HL-60/S4 treated with retinoic acid at 250 ng/mL for 4 days and 3 days (cell line): ENCODE data around the gene CST6.
"Not testable (repeated sequence)": the region's sequence is repeated elsewhere in the genome, so short reads cannot be mapped to it uniquely, and the experiment has no call there.

ENCODE experiments used
- in situ Hi-C: fragments of 300-500 bp; cut with MboI; formaldehyde crosslinking; loops from 2 replicates; pipeline ENCODE4 v1.7.0; 2022; ENCODE audit warnings: low sequenced_read_pairs

Gene CST6

GRCh38 chr11:66012946-66013761 lies 1.3 kb downstream of the CST6 start:
- in situ Hi-C loops: no loop called here

- in situ Hi-C loops: no loop called here
Measured at GRCh38 chr11:66013762-66014100, 1.9 kb downstream of the CST6 start.

GRCh38 chr11:66014804-66015453 lies 3.1 kb downstream of the CST6 start:
- in situ Hi-C loops: no loop called here

GRCh38 chr11:66015454-66015881 lies 3.7 kb downstream of the CST6 start:
- in situ Hi-C loops: no loop called here

GRCh38 chr11:66015936-66016792 lies 4.4 kb downstream of the CST6 start:
- in situ Hi-C loops: no loop called here

GRCh38 chr11:66016793-66017177 lies 5.0 kb downstream of the CST6 start:
- in situ Hi-C loops: no loop called here

- in situ Hi-C loops: no loop called here
Measured at GRCh38 chr11:66017321-66017720, 5.5 kb downstream of the CST6 start.

GRCh38 chr11:66020212-66020611 lies 8.4 kb downstream of the CST6 start:
- in situ Hi-C loops: no loop called here

GRCh38 chr11:66020618-66021357 lies 9.0 kb downstream of the CST6 start:
- in situ Hi-C loops: no loop called here

- in situ Hi-C loops: no loop called here
Measured at GRCh38 chr11:66022401-66023185, 10.8 kb downstream of the CST6 start.

- in situ Hi-C loops: not testable (repeated sequence)
Measured at GRCh38 chr11:66023186-66023440, 11.3 kb downstream of the CST6 start.

- in situ Hi-C loops: no loop called here
Measured at GRCh38 chr11:66026017-66026529, 14.3 kb downstream of the CST6 start, which contains the start of gene CATSPER1. Gene CATSPER1 (minus strand): TSS chr11:66026479. CDS start chr11:66026379, 100 bp downstream.

- in situ Hi-C loops: no loop called here
Measured at GRCh38 chr11:66032957-66033735, 21.3 kb downstream of the CST6 start.

- in situ Hi-C loops: no loop called here
Measured at GRCh38 chr11:66035653-66036333, 24.0 kb downstream of the CST6 start.

- in situ Hi-C loops: no loop called here
Measured at GRCh38 chr11:66036334-66036710, 24.5 kb downstream of the CST6 start.

- in situ Hi-C loops: no loop called here
Measured at GRCh38 chr11:66037327-66037726, 25.5 kb downstream of the CST6 start.

- in situ Hi-C loops: no loop called here
Measured at GRCh38 chr11:66039765-66040164, 28.0 kb downstream of the CST6 start.

- in situ Hi-C loops: no loop called here
Measured at GRCh38 chr11:66042227-66042995, 30.6 kb downstream of the CST6 start.
